Ishikawa (cell line): ENCODE data around the gene HTR2B.

ENCODE experiments used
- CEBPB ChIP-seq: IDR thresholded peaks from 2 replicates; pipeline ENCODE4 v1.6.1; 2012
- CREB1 ChIP-seq: IDR thresholded peaks from 2 replicates; pipeline ENCODE4 v1.6.1; 2012; ENCODE audit warnings: low read depth
- EGR1 ChIP-seq: IDR thresholded peaks from 2 replicates; pipeline ENCODE4 v1.6.1; 2012
- EP300 ChIP-seq: IDR thresholded peaks from 2 replicates; pipeline ENCODE4 v1.6.1; 2012; ENCODE audit warnings: borderline replicate concordance
- FOXM1 ChIP-seq: IDR thresholded peaks from 2 replicates; pipeline ENCODE4 v1.6.1; 2012; ENCODE audit warnings: low read depth, borderline replicate concordance
- MAX ChIP-seq: IDR thresholded peaks from 2 replicates; pipeline ENCODE4 v1.6.1; 2012
- NFIC ChIP-seq: IDR thresholded peaks from 2 replicates; pipeline ENCODE4 v1.6.1; 2012
- RAD21 ChIP-seq: IDR thresholded peaks from 2 replicates; pipeline ENCODE4 v1.6.1; 2012; ENCODE audit warnings: low read depth
- REST ChIP-seq: IDR thresholded peaks from 2 replicates; pipeline ENCODE4 v1.6.1; 2012; ENCODE audit warnings: low read depth, mild to moderate bottlenecking
- TAF1 ChIP-seq: IDR thresholded peaks from 2 replicates; pipeline ENCODE4 v1.6.1; 2012; ENCODE audit warnings: low read depth, mild to moderate bottlenecking
- TCF12 ChIP-seq: IDR thresholded peaks from 2 replicates; pipeline ENCODE4 v1.6.1; 2012; ENCODE audit warnings: low read depth
- TEAD4 ChIP-seq: IDR thresholded peaks from 2 replicates; pipeline ENCODE4 v1.6.1; 2012
- USF1 ChIP-seq: IDR thresholded peaks from 2 replicates; pipeline ENCODE4 v1.6.1; 2012
- YY1 ChIP-seq: IDR thresholded peaks from 2 replicates; pipeline ENCODE4 v1.6.1; 2012; ENCODE audit warnings: low read depth
- ZBTB7A ChIP-seq: IDR thresholded peaks from 2 replicates; pipeline ENCODE4 v1.6.1; 2012; ENCODE audit warnings: low read depth

HTR2B gene

GRCh38 chr2:231161877-231162329 is 37.1 kb upstream of the HTR2B start:
- TF ChIP-seq FOXM1 (no peak), CEBPB (no peak), TCF12 (no peak), EP300 (no peak), YY1 (no peak), ZBTB7A (no peak), NFIC (no peak), TAF1 (no peak), EGR1 (no peak), CREB1 (no peak)

GRCh38 chr2:231161252-231161839 is 36.5 kb upstream of the HTR2B start:
- TF ChIP-seq RAD21 (no peak), EGR1 (no peak), USF1 (no peak), NFIC (no peak), EP300 (no peak), YY1 (no peak), TEAD4 (no peak), REST (no peak), MAX (no peak), FOXM1 (no peak), CEBPB (no peak), ZBTB7A (no peak), TAF1 (no peak), TCF12 (no peak), CREB1 (no peak)

GRCh38 chr2:231160701-231161100 is 35.9 kb upstream of the HTR2B start:
- TF ChIP-seq FOXM1 (no peak), TCF12 (no peak), NFIC (no peak), REST (no peak), EGR1 (no peak), TEAD4 (no peak), ZBTB7A (no peak), RAD21 (no peak), TAF1 (no peak), CEBPB (no peak), EP300 (no peak)

- TF ChIP-seq FOXM1 (no peak), EP300 (no peak)
Measured at GRCh38 chr2:231159306-231159705, 34.5 kb upstream of the HTR2B start.

- TF ChIP-seq RAD21: no peak
- no peak for TF ChIP-seq NFIC
- no peak for TF ChIP-seq EP300
- no peak for TF ChIP-seq ZBTB7A
- no peak for TF ChIP-seq CEBPB
Measured at GRCh38 chr2:231152800-231153557, 28.1 kb upstream of the HTR2B start.

GRCh38 chr2:231146665-231147064 is 21.8 kb upstream of the HTR2B start:
- no peak for TF ChIP-seq NFIC
- no peak for TF ChIP-seq EGR1
- no peak for TF ChIP-seq REST
- TF ChIP-seq CEBPB: no peak
- TF ChIP-seq USF1: no peak
- TF ChIP-seq ZBTB7A: no peak
- TF ChIP-seq MAX: no peak
- no peak for TF ChIP-seq CREB1
- TF ChIP-seq TAF1: no peak
- no peak for TF ChIP-seq RAD21
- TF ChIP-seq TEAD4: no peak
- TF ChIP-seq FOXM1: no peak
- TF ChIP-seq TCF12: no peak
- no peak for TF ChIP-seq YY1
